ENCODE measurements around the gene NTM. TPM values are rescaled to one million over a fixed set of nuclear protein-coding genes. Genes with fewer than 3 reads are reported as not detected.

The NTM gene
- total and polyA plus RNA-seq, 2 of the 8 experiments (the other 6 are each of a cell fraction or from before 2014, with no cell fraction given) = 13.4 to 20.0 TPM

DNA sequence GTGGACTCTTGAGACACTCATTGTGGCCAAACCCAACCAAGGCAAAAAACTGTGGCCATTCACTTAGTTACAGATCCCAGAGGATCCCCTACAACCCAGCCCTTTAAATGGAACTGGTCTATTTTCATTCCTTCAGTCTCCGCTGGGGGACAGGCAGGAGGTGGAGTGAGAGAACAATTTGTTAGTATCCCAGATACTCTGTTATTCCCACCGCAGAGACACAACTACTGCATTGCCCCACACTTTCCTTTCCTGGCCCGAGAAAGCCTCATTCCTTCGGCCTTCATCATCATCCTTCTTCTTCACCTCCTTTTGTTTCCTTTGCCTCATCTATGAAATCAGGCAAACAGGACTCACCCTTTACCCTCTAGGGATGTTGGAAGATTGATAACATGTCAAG is 191.1 kb downstream of the NTM start:
- FAIRE-seq = no peak
- WGBS, 2 experiments (ENCODE audit: extremely low coverage in 1 of 2, insufficient coverage in 1 of 2, insufficient read length in 1 of 2, insufficient replicate concordance in 2 of 2, low coverage in 1 of 2, low lambda C conversion rate in 2 of 2, missing lambda C conversion rate in 1 of 2) = 71% methylated on average over 4 of the region's 4 CpGs; no CpG with 5 or more reads in 1 of the 2 experiments
- Histone ChIP-seq H2BK20ac (ENCODE audit: low read length) (no peak overlapping the region), H3K23me2 (ENCODE audit: low read depth, low read length) (0 out of 2 replicates have a peak, but pooled peaks cover 2% of the 10 kb centered on the region), H3K4me2 (ENCODE audit: insufficient read depth in 1 of 2, low read depth in 2 of 2, low read length in 2 of 2) (no peak overlapping the region), H3K4me3 (ENCODE audit: extremely low read depth in 1 of 4, insufficient read depth in 2 of 4, low read depth in 3 of 4, low read length in 4 of 4) (no peak overlapping the region), H3K56ac (replicated peaks; ENCODE audit: insufficient read length, low read depth, low read length) (no peak overlapping the region), H3K4me1 (replicated peaks in 1 of 4; ENCODE audit: control insufficient read depth in 3 of 4, insufficient read depth in 4 of 4, low read length in 3 of 4) (peaks cover 0 to 7% (median 0%) of the 10 kb centered on the region in 4 experiments; a peak in 4 of 7 replicates), H4K20me1 (replicated peaks in 1 of 2; ENCODE audit: control insufficient read depth in 1 of 2, insufficient read depth in 2 of 2, low read length in 2 of 2) (no peaks in the 10 kb centered on the region), H3K9me3 (ENCODE audit: insufficient read depth in 2 of 2, low read depth in 1 of 2, low read length in 1 of 2) (no peaks in the 10 kb centered on the region), H2BK12ac (ENCODE audit: low read depth, low read length) (no peak overlapping the region), H2BK15ac (ENCODE audit: low read length) (no peak overlapping the region), H3K79me1 (ENCODE audit: low read depth, low read length) (no peaks in the 10 kb centered on the region), H4K5ac (ENCODE audit: insufficient read length, low read depth, low read length) (no peak overlapping the region), H2AFZ (ENCODE audit: low read length) (no peak overlapping the region), H3K18ac (ENCODE audit: extremely low read depth, low read length) (no peak overlapping the region), H2AK5ac (ENCODE audit: low read depth, low read length) (no peak overlapping the region), H3K4ac (replicated peaks; ENCODE audit: insufficient read length, low read depth, low read length) (no peak overlapping the region), H3K27ac (ENCODE audit: low read depth, low read length) (no peak overlapping the region), H2BK5ac (ENCODE audit: low read depth, low read length) (no peak overlapping the region), H3K9ac (replicated peaks in 1 of 4; ENCODE audit: extremely low read depth in 1 of 4, low read depth in 3 of 4, low read length in 3 of 4) (no peak overlapping the region), H4K91ac (replicated peaks; ENCODE audit: insufficient read length, low read length) (no peak overlapping the region), H3K14ac (ENCODE audit: insufficient read length) (no peak overlapping the region), H4K8ac (ENCODE audit: extremely low read depth, insufficient read depth, low read length) (no peak overlapping the region), H2BK120ac (replicated peaks; ENCODE audit: low read depth, low read length) (no peak overlapping the region), H3K36me3 (ENCODE audit: control insufficient read depth in 2 of 4, insufficient read depth in 4 of 4, low read length in 3 of 4) (no peaks in the 10 kb centered on the region), H3K23ac (ENCODE audit: insufficient read length) (no peak overlapping the region), H3K79me2 (ENCODE audit: control insufficient read depth in 1 of 2, insufficient read depth in 2 of 2, low read length in 2 of 2) (no peaks in the 10 kb centered on the region), H3K27me3 (replicated peaks in 1 of 4; ENCODE audit: control insufficient read depth in 3 of 4, extremely low read depth in 1 of 4, insufficient read depth in 3 of 4, low read length in 3 of 4) (no peaks in the 10 kb centered on the region)
- DNase-seq (ENCODE audit: low read depth in 1 of 2, low spot score in 2 of 2) = no peak
- ChIA-PET POLR2A (ENCODE audit: partially characterized antibody) (no interaction called here), CTCF (ENCODE audit: partially characterized antibody) (interaction anchor here (1.9 to 3.8 kb wide), 2 partner anchors 12 to 18 kb away, joined by 10 to 19 read pairs; no protein-coding TSS in a partner anchor)
- TF ChIP-seq RAD21 (IDR thresholded peaks at IDR 0.05 in 1 of 2, conservative IDR thresholded peaks at IDR 0.05 in 1 of 2; ENCODE audit: low read depth in 2 of 2, low read length in 2 of 2) (peak in 1 of 2 experiments; percentile 5; a peak in 1 of 4 replicates), SP1 (IDR thresholded peaks at IDR 0.05; ENCODE audit: low read depth, low read length) (no peak)
